HFF-Myc (cell line): ENCODE data around the gene MYPN.

ENCODE experiments used
- DNase-seq: peaks from one replicate; pipeline ENCODE4 v3.0.0-alpha.2; 2011; ENCODE audit warnings: low read depth; ENCODE audit errors: extremely low read depth
- H3K4me3 ChIP-seq: replicated peaks from 2 replicates; pipeline ENCODE4 v1.5.1; 2011; ENCODE audit warnings: low read depth, mild to moderate bottlenecking, control low read depth, low read length
- CTCF ChIP-seq: IDR thresholded peaks from 2 replicates; pipeline ENCODE4 v1.5.1; 2012; ENCODE audit warnings: mild to moderate bottlenecking, low read depth, low read length, control low read depth; ENCODE audit errors: missing control alignments

The MYPN gene

GRCh38 chr10:68110027-68110426, 739 bp downstream of the MYPN start:
- no peak for DNase-seq
- H3K4me3 ChIP-seq: no peak overlapping the region
- no peak for TF ChIP-seq CTCF

- TF ChIP-seq CTCF: no peak
- no peak overlapping the region for H3K4me3 ChIP-seq
- no peak for DNase-seq
Measured at GRCh38 chr10:68111584-68111983, 2.3 kb downstream of the MYPN start.

- no peak for DNase-seq
- TF ChIP-seq CTCF: no peak
- no peak overlapping the region for H3K4me3 ChIP-seq
Measured at GRCh38 chr10:68112837-68113236, 3.5 kb downstream of the MYPN start.

DNA sequence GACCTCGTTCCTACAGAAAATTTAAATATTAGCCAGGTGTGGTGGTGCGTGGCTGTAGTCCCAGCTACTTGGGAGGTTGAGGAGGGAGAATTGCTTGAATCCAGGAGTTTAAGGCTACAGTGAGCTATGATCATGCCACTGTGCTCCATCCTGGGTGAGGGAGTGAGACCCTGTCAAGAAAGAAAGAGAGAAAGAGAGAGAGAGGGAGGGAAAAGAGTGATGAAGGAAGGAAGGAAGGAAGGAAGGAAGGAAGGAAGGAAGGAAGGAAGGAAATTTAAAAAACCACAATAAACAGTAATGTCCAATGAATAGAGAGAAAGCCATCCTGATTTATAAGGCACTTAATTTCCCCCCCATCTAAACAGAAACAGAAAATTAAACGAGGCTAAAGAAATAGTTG, 9.4 kb downstream of the MYPN start:
- TF ChIP-seq CTCF: no peak
- DNase-seq: no peak

GRCh38 chr10:68121020-68121743, 11.9 kb downstream of the MYPN start:
- DNase-seq: no peak
- no peak overlapping the region for H3K4me3 ChIP-seq
- TF ChIP-seq CTCF: no peak

More for the DNA sequence above, 9.4 kb downstream of the MYPN start:
- H3K4me3 ChIP-seq: no peak overlapping the region

- no peak for TF ChIP-seq CTCF
- no peak for DNase-seq
- no peak overlapping the region for H3K4me3 ChIP-seq
Measured at GRCh38 chr10:68121852-68122251, 12.6 kb downstream of the MYPN start.

- H3K4me3 ChIP-seq: no peak overlapping the region
- no peak for TF ChIP-seq CTCF
Measured at GRCh38 chr10:68124718-68125117, 15.4 kb downstream of the MYPN start.

More at GRCh38 chr10:68124718-68125117, 15.4 kb downstream of the MYPN start:
- DNase-seq: no peak
